Parathyroid adenoma (tissue), 2 donors: Measurements from ENCODE around the gene FGF7.
"Not testable (repeated sequence)": the region's sequence is repeated elsewhere in the genome, so short reads cannot be mapped to it uniquely, and the experiment has no call there.

Experiments used
- H2AFZ ChIP-seq: fragments of 300-600 bp; sonication (generic); one replicate; pipeline ENCODE4 v1.7.0; 2017; ENCODE audit warnings: antibody characterized with exemption, mild to moderate bottlenecking
- H3K27ac ChIP-seq: fragments of 300-600 bp; sonication (generic); one replicate; pipeline ENCODE4 v1.7.0; 2017
- H3K27me3 ChIP-seq: fragments of 300-600 bp; sonication (generic); one replicate; pipeline ENCODE4 v1.7.0; 2017; ENCODE audit warnings: low read length; ENCODE audit not compliant: control insufficient read depth, insufficient read depth
- H3K36me3 ChIP-seq: fragments of 300-600 bp; sonication (generic); one replicate; pipeline ENCODE4 v1.7.0; 2017; ENCODE audit warnings: low read length; ENCODE audit not compliant: control insufficient read depth, insufficient read depth
- H3K4me1 ChIP-seq: fragments of 300-600 bp; sonication (generic); one replicate; pipeline ENCODE4 v1.7.0; 2017; ENCODE audit warnings: control low read depth
- H3K4me2 ChIP-seq: fragments of 300-600 bp; sonication (generic); one replicate; pipeline ENCODE4 v1.7.0; 2017; ENCODE audit warnings: low read length
- H3K4me3 ChIP-seq: fragments of 300-600 bp; sonication (generic); one replicate; pipeline ENCODE4 v1.7.0; 2017; ENCODE audit warnings: low read depth, low read length
- H3K79me2 ChIP-seq: fragments of 300-600 bp; sonication (generic); one replicate; pipeline ENCODE4 v1.7.0; 2017; ENCODE audit warnings: control low read depth
- H3K9ac ChIP-seq: fragments of 300-600 bp; sonication (generic); one replicate; pipeline ENCODE4 v1.7.0; 2017; ENCODE audit warnings: mild to moderate bottlenecking
- H3K9me3 ChIP-seq: fragments of 300-600 bp; sonication (generic); one replicate; pipeline ENCODE4 v1.7.0; 2017; ENCODE audit warnings: low read length; ENCODE audit not compliant: control insufficient read depth
- TF ChIP-seq, protein P1 (sequence below): fragments of 300-600 bp; sonication (generic); IDR thresholded peaks from one replicate; pipeline ENCODE4 v1.7.0; 2017; ENCODE audit warnings: antibody characterized with exemption, mild to moderate bottlenecking
- donor health status: primary hyperparathyroidism.

FGF7 gene

DNA sequence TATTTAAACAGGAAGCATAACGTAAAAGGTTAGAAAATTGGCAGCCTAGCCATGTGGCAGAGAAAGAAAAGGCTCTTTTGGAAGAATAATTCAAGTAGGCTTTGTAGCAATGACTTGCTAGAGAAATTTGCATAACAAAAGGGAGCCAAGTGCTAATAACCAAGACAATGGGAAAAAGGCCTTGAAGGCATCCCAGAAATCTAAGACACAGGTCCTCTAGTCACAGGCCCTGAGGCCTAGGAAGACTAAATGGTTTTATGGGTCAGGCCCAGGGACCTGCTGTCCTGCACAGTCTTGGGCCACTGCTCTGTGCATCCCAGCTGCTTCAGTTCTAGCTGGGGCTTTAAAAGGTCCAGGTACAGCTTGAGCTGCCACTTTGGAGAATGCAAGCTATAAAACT lies 78.5 kb downstream of the FGF7 start:
- Histone ChIP-seq H3K4me2 (no peak overlapping the region), H3K9ac (no peak overlapping the region), H3K4me1 (no peaks in the 10 kb centered on the region), H2AFZ (no peak overlapping the region), H3K79me2 (no peaks in the 10 kb centered on the region), H3K4me3 (no peak overlapping the region), H3K9me3 (no peaks in the 10 kb centered on the region), H3K27me3 (no peaks in the 10 kb centered on the region), H3K36me3 (no peaks in the 10 kb centered on the region), H3K27ac (no peak overlapping the region)
- TF ChIP-seq, protein P1, sequence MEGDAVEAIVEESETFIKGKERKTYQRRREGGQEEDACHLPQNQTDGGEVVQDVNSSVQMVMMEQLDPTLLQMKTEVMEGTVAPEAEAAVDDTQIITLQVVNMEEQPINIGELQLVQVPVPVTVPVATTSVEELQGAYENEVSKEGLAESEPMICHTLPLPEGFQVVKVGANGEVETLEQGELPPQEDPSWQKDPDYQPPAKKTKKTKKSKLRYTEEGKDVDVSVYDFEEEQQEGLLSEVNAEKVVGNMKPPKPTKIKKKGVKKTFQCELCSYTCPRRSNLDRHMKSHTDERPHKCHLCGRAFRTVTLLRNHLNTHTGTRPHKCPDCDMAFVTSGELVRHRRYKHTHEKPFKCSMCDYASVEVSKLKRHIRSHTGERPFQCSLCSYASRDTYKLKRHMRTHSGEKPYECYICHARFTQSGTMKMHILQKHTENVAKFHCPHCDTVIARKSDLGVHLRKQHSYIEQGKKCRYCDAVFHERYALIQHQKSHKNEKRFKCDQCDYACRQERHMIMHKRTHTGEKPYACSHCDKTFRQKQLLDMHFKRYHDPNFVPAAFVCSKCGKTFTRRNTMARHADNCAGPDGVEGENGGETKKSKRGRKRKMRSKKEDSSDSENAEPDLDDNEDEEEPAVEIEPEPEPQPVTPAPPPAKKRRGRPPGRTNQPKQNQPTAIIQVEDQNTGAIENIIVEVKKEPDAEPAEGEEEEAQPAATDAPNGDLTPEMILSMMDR, result no peak

DNA sequence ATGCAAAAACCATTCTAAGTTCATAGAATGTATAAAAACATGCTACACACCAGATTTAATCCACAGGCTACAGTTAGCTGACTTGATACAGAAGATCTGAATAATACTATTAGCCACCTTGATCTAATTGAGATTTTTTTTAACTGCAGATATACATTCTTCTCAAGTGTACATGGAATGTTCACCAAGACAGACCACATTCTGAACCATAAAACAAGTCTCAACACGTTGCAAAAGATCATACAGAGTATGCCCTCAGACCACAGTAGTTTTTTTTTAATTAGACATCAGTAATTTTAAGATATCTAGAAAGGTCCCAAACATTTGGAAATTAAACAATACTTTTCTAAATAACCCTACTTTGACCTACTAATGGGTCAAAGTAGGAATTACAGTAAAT lies 83.3 kb downstream of the FGF7 start:
- Histone ChIP-seq H3K36me3 (no peaks in the 10 kb centered on the region), H2AFZ (no peak overlapping the region)
- TF ChIP-seq, protein P1, result no peak

DNA sequence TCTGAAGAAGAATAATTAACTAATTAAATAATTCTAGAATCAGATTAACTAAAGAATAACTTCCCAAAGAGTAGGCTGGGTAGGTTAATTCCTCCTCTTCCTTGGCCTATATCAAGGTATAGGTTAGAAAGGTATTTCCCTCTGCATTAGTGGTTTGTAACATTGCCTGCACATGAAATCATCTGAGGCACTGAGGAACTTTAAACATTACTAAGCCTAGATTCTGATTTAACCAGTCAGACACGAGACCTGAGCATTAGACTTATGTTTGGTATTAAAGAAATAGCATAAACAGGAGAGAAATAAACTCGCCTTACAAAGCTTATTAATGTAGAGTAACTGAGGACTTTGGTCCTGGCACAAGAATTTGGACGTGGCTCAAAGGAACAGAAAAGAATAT lies 84.2 kb downstream of the FGF7 start:
- TF ChIP-seq, protein P1, result no peak
- Histone ChIP-seq H3K36me3 (no peaks in the 10 kb centered on the region), H3K27ac (no peak overlapping the region), H3K4me1 (no peaks in the 10 kb centered on the region), H3K27me3 (no peaks in the 10 kb centered on the region), H3K9ac (no peak overlapping the region), H3K9me3 (no peaks in the 10 kb centered on the region), H3K79me2 (no peaks in the 10 kb centered on the region), H2AFZ (no peak overlapping the region), H3K4me2 (no peak overlapping the region), H3K4me3 (no peak overlapping the region)

More for the DNA sequence above, 83.3 kb downstream of the FGF7 start:
- Histone ChIP-seq H3K27ac (no peak overlapping the region), H3K79me2 (no peaks in the 10 kb centered on the region), H3K9me3 (no peaks in the 10 kb centered on the region), H3K27me3 (no peaks in the 10 kb centered on the region), H3K4me2 (no peak overlapping the region), H3K4me3 (no peak overlapping the region), H3K4me1 (no peaks in the 10 kb centered on the region), H3K9ac (no peak overlapping the region)

DNA sequence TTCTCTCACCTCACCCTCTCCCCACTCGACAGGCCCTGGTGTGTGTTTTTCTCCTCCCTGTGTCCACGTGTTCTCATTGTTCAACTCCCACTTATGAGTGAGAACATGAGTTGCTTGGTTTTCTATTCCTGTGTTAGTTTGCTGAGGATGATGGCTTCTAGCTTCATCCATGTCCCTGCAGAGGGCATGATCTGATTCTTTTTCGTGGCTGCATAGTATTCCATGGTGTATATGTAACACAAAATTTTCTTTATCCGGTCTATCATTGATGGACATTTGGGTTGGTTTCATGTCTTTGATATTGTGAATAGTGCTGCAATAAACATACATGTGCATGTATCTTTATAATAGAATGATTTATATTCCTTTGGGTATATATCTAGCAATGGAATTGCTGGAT lies 89.7 kb downstream of the FGF7 start:
- H3K27me3 ChIP-seq, H3K9me3 ChIP-seq, H3K27ac ChIP-seq, H3K36me3 ChIP-seq, H3K79me2 ChIP-seq, H3K4me3 ChIP-seq, H2AFZ ChIP-seq, H3K9ac ChIP-seq, H3K4me2 ChIP-seq, H3K4me1 ChIP-seq: not testable (repeated sequence)

DNA sequence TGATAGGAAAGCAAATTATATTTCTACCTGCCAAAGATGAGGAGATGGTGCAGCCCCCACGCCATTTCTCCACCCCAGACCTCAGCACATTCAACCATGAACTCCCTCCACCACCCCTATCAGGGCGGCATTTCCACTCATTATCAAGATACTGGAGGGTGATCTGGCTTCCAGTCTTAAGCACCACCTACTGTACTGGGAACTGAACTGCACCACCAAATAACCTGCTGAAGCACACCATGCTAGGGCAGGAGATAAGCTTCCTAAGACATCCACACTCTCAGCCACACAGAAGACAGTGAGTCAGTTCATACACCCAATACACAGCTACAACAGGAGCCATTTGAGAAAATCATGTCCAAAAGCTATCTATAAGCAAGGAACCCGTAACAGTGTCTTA lies 98.8 kb downstream of the FGF7 start:
- Histone ChIP-seq H3K36me3 (no peaks in the 10 kb centered on the region), H3K79me2 (no peaks in the 10 kb centered on the region), H3K4me1 (no peaks in the 10 kb centered on the region), H2AFZ (no peak overlapping the region), H3K9ac (no peak overlapping the region), H3K9me3 (no peaks in the 10 kb centered on the region), H3K4me2 (no peak overlapping the region), H3K27me3 (no peaks in the 10 kb centered on the region), H3K27ac (no peak overlapping the region), H3K4me3 (no peak overlapping the region)
- TF ChIP-seq, protein P1, result no peak
